NCI-H1048 (cell line): ENCODE measurements around the gene CSPG5.

Experiments
- DNase-seq: peaks from one replicate; lab custom pipeline; 2025; lab: John Stamatoyannopoulos, UW

The CSPG5 gene

DNA sequence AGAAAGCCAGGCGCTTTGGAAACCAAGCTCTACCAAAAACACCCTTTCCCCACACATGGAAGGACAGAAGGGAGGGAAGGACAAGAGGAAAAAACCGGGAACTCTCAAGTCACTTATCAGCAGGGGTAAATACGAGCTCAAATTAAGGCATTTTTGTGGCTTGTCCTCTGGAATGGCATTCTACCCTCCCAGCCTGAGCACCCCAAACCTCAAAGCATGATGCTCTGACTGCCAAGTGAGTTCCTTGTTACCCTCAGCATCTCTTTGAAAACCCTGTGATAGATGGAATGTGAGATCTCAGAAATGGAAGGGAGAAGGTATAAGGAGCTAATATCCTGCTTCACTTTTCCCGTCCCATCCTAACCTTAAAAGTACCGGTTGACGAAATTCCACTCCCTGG is 8.1 kb upstream of the CSPG5 start:
- DNase-seq: no peak

DNA sequence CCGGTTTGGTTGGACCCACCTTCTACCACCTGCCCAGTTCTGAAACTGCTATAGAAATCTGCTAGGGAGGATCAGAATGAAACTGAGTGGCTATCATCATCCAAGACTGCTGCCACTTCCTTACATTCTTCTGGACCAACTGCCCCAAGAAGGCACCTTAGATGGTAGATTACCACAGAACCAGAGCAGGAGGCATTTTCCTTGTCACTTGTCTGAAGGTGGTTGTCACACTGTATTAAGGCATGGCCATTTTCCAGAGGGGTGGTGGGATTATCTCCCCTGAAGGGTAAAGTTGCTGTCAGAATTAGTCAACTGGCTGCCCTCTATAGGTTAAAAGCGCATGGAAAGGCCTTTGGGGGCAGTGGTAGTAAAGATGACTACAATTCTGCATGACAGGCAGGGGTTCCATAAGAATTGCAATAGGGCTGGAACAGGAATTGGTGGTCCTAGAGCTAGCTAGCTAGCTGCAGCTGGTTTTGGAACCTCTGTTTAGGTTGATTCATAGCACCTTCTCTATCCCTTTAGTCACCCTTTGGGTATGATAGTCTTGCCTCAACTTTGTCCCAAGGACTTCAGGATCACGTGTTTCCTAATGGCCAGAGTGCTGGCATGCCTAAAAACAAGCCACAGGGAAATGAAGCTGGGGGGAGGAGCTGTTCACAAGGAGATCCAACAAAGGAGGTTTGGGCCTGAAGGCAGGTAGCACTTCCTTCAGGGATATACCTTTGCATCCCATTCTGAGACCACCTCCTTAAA is 4.8 kb upstream of the CSPG5 start:
- DNase-seq: no peak

DNA sequence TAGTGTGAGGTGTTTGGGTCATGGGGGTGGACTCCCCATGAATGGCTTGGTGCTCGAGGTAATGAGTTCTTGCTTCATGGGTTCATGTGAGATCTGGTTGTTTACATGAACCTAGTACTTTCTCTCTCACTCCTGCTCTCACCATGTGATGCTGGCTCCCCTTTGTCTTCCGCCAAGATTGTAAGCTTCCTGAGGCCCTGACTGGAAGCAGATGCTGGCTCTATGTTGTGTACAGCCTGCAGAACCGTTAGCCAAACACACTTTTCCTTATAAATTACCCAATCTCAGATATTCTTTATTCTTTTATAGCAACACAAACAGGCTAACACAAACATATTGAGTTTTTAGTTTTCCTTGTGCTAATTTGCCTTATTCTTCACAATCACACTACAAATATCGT is 3.2 kb upstream of the CSPG5 start:
- no peak for DNase-seq

DNA sequence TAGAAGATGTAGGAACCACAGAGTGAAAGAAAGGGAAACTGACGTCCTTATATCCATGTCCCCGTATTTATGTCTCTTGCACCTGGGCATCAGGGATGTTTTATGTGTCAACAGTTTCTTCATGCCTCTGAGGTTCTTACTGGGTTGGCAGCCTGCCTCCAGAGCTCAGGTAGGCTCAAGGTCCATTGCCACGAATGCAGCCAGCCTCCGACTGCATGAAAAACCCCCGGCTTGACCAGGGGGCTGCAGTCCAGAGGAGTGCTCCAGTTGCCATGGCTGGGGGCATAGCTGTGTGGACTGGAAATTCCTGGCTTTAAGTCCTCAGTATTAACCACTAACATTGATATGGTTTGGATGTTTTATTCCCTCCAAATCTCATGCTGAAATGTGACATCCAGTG is 2.8 kb upstream of the CSPG5 start:
- DNase-seq: no peak

DNA sequence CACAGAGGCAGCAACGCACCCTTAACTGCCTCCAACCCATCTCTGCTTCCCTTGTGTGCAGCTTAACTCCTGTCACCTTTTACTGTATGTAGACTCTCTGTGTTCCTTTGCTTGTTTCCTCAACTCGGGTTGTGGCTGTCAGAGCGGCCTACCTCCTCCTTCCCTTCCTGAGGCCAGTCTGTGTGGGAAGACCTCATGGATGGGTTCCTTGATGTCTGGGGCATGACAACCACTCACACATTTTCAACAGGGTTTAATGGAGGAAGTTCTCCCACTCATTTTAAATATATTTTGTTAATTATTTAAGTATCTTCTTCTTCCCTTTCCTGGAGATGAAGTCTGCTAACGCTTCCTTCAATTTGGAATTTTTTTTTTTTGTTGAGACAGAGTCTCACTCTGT is 1.8 kb upstream of the CSPG5 start:
- no peak for DNase-seq

DNA sequence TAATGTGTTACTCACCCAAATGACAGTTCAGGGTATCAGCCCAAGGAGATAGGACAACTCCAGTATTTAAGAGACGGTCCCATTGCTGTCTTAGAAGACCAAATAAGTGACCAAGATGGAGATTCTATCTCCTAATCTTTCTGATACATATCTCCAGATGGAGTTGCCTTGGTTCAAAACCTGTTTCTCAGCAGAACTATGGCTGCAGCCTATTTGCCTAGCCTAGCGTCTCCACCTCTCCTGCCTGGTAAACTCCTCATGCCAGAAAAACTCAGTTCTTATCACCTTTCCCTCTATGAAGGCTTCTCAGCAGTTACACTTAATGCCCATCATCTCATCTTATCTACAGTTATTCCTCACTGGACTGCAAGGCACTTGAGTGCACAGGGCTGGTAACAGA is 1.2 kb upstream of the CSPG5 start:
- DNase-seq: no peak

DNA sequence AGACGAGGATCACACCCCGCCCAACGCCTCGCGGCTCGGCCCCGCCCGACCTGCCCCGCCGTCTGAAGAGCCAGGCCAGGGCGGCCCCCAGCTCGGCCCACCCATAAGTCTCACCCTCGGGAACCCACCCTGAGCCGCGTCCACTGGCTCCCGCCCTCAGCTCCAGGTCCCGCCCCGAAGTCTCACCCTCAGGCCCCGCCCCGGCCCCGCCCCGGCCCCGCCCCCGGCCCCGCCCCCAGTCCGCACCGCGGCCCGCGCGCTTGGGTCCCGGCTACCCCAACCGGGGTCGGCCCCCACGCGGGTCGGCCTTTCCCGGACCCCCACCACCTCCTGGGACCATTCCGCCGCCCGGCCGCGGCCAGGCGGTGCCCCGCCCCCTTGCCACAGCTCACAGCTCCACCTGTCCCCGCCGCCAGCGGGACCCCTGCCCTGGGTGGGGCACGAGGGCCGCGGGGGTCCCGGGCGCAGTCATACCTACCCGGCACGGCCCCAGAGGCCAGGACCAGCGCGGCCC is 489 bp downstream of the CSPG5 start:
- no peak for DNase-seq

DNA sequence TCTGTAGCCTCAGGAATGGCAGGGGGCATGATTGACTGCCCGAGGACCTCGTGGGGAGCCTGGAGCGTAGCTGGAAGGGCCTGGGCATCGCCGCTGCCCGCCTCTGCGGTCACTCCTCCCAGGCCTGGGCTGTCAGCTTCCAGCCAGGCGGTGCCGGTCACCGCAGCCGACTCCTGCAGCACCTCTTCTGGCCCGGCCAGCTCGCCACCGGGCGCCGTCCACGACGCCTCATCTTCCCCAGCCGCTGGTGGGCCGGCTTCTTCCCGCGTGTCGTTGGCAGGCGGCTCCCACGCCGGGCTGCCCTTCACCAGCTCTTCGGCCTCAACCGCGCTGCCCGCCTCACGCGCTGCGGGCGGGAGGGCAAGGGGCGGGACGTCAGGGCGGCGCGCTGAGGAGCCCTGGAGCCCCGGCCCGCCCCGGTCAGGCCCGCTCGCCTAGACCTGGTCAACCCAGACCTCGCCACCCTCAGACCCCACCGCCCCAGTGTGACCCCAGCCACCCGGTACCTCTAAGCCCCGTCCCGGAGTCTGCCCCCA is 1.0 kb downstream of the CSPG5 start:
- DNase-seq: no peak

DNA sequence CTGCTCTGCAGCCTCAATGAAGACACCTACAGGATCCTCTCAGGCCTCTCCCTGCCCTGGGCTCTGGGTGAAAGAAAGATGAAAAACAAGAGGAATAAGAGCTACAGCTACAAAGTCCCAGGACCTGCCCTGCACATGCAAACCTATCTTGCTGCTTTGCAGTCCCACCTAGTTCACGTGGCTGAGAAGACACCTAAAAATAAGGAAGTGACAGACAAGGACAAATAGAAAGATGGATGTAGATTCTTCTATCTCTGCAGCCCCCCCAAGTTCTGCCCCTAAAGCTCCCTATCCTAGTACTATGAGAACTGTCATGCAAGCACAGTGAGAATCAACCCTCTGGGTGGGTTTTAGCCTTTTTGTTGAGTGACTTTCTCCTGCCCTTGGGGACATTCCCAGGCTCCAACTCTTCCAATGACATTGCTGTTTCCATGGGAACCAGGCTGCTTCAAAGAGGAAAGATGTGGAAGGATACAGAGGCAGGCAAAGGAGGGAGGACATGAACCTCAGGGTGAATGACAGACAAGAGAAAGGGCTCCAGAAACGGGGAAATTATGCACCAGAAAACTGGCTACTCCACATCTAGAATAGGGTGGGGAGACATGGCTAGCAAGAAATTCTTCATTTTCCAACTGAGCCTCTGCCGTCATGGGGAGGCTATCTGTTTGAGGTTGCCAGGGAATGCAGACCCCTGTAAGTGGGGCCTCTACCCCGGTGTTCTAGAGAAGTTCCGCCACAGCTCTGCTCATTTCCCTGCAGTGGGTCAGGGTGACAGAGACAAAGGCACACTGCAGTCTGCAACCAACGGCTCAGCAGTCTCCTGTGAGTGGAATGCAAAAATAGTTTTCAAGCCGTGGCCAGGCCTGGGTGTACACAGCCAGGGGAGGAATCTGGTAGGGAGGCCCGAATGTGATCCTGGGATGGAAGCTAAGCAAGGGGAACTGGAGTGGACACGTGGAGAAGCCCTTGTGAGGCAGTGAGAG is 5.2 kb downstream of the CSPG5 start:
- no peak for DNase-seq

DNA sequence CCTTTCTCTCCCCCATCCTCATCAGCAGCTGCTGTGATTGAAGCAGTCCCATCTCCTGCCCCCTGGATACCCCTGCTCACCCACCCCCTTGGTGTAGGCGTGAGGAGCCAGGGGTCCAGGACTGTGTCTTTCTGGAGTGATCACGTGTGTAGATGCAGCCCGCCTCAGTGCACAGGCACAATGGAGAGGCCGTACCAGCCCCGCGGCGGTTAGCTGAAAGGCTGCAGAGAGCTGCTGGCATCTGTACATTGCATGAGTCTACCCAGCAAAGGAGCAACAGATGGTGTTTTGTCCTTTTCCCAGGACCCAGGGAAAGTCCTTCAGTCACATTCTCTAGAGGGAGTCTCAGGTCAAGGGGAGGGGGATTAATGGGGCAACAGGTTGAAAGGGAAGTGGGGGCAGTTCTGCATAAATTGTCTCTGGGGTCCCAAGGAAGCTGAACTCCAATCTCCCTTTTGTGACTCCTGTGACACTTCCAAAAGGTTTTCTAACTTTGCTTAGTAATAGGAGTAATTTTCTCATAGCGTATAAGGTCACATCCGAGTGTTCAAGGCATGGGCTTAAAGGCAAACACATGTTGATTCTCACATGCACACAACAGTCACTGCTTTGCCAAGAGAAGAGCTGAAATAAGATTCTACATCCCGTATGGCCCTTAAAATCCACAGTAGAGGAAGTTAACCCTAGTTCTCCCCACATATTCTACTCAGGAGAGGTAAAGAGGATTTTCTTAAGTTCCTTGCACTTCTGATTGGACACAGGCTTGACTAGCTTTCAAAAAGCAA is 7.1 kb downstream of the CSPG5 start:
- no peak for DNase-seq

DNA sequence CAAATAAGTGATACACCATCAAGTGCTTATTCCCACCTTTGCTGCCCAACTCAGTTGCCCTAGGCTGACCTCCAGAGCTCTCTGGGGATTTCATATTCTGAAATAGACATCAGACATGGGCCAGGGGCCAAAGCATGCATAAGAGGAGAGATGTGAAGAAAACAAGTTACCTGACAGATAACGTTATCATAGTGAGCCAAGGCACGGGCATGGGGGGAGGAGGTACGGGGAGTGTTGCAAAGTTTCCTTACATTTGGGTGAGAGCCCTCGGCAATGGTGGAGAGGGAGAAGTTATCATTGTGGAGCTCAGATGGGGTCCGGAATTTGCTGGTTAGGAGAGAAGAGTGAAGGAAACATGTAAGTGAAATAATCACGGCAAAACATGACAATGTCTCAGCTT is 9.8 kb downstream of the CSPG5 start:
- no peak for DNase-seq

DNA sequence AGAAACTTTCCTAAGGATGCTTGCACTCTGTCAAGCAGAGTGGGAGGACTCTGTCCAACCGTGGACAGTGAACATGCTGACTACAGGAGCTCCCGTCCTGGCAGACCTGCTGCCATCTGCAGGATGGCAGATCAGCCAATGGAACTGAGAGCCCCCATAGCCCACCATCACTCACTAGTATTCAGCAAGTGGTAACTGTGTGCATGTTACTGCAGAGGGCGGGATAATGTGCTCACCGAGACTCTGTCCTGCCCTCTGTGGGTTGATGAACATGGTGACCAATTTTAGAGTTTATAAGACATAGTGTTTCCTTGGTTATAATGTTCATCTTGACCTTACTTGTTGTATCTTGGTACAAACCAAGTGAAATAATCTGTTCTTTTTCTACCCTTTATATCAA is 11.5 kb downstream of the CSPG5 start:
- no peak for DNase-seq

DNA sequence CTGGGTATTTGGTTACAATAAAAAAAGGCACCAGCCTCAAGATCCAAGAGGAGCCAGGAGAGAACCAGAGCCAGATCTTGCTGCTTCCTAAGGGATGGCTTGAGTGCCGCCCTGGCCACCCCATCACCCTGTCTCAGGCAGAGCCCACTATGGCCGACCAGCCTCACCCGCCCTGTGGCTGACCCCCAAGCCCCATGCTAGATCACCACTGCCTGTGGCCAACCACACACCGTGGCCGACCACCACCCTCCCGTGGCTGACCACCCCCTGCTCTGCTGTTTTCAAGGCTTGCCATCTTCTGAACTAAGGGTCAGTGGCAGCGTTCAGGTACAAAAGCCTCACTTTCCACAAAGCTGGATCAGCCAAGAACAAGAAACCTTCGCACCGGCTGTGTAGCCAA is 12.0 kb downstream of the CSPG5 start:
- no peak for DNase-seq

DNA sequence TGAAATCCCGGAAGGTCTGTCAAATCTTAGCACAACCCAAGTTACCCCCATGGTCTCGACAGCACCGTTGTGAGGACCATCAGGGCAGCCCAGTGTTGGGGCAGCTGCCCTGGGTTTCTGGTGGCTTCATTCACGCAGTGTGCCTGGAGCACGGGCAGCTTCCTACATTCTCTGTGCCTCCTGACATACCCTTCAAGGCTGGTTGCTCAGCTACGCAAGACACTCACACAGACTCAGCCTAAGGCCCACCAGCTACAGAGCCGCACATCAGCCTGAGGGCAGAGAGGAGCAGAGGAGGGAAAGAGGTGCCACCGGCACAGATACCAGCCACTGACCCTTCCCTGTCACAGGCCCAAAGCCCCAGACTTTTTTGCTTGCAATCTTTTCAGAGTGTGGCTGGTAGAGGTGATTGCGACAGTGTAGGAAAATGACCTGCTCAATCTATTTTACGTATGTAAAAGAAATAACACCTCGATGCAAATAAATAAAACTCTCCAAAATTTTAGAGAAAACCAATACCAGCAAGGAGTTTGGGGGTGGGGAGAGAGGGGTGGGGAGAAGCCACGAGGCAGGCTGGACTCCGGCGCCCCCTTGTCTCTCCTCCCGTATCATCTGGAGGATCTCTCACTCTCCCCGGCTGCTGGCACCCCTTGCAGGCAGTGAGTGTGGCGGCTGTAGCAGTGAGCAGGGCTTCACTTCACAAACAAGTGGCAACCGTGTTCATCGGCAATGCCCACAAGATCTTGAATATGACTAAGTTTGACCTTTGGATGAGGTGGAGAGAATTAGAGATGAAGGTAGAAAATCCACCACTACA is 12.7 kb downstream of the CSPG5 start:
- no peak for DNase-seq

DNA sequence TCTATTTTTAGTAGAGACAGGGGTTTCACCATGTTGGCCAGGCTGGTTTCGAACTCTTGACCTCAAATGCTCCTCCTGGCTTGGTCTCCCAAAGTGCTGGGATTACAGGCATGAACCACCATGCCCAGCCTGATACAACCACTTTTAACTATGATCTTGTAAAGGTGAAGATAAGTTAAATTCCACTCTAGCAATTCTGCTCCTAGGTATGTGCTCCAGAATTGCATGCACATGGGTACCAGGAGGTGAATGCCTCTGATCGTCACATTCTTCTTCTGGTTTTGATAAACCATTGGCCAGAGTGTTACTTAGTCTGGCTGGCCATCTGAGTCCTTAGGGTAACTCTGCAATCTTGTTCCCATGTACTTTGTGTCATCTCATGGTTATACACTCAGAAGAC is 22.3 kb downstream of the CSPG5 start:
- no peak for DNase-seq

DNA sequence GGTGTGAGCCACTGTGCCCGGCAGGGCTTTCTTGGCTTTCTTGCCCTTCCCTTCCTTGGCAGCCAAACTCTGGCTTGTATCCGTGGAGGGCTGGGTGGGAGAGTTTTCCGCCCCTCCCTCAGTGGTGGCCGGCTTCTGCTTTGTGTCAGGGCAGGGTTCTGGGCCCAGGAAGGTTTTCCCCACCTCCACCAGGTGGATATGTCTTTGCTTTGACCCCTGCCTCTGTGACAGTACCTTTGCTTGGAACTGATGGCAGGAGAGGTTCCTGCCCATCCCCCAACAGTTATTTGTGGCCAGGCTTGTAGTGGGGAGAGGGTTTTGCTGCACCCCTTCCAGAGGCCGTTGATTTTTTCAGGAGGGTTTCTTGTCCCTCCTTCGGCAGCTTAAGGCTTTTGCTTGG is 24.3 kb downstream of the CSPG5 start:
- DNase-seq: no peak

DNA sequence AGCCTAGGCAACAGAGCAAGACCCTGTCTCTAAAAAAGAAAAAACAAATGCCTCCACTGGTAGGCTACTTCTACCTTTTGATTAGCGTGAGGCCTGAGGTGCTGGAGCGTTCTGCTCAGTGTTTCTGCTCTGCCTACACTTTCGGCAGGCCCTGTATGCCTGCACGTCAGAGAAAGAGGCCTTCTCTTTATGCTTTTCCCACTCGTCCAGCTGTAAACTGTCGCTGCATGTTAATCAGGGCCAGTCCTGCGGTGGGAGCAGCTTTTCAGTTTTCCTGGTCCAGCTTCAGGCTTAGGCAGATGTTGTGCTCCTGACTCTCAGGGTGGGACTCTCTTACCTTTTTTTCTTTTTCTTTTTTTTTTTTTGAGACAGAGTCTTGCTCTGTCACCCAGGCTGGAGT is 25.3 kb downstream of the CSPG5 start:
- DNase-seq: no peak

DNA sequence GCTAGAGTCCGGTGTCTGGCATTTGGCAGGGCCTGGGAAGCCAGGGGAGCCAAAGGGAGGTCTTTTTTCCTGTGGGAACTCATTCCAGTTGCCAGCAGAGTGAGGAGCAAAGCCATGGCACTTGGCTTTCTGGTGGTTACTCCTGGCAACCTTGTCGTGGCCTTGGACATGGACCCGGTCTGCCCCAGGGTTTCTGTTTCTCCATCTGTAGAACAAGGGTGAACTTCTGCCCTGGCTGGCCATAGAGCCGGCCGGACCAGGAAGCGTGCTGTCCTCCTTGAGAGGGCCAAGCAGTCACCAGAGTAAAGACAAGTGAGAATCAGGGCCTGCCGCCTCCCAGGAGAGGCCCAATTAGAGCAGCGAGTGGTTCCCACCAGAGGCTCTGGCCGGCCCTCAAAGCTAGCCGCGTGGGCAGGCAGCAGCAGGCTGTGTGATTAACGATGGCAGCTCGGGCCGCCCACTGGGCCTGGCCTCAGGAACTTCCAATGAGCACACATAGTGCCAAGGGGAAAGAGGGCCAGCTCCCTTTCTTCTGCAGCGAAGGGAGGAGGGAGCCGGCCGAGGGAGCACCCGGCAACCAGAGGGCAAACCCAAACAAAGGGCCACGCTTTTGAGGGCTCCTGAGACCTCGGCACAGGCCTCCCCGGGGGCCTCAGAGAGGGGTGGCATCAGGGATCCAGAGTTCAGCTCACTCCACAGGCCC is 36.0 kb downstream of the CSPG5 start:
- DNase-seq: no peak

DNA sequence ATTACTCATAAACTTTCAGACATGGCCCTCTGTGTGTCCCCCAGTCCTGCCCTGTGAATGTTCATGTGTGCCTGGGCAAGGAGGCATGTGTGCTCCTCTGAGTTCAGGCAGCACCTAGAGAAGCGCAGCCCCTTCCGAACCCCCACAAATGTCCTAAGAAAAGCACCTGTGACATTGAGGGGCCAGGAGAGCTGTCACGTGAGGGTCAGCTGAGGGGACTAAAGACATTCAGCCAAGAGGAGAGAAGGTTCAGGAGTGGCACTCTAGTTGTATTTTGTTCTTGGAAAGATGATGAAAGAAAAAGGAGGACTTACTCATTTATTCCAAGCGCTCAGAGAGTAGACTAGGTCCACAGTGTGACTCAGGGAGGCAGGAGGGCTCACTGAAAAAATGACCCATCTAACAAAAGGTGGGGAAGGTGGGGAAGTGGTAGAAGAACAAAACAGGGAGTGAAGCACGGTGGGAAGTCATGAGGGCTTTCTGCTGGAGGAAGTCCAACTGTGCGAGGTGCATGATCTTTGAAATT is 37.0 kb downstream of the CSPG5 start:
- DNase-seq: no peak

DNA sequence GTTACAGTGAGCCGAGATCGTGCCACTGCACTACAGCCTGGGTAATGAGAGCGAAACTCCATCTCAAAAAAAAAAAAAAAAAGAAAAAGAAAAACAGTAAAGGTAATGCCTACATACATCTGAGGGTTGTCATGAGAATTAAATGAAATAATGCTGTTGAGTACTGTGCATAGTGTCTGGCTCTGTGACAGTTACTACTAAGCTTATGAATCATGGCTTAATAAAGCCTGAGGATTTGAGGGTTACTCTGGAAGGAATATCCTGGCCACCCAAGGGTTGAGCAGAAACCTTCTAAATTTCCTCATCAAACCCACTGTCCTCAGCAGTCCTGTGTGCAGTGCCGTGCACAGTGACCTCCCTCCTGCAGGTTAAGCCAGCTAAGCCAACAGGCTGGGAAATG is 38.4 kb downstream of the CSPG5 start:
- no peak for DNase-seq
